ENCODE measurements around the gene MYLK.

Gene MYLK, protein sequence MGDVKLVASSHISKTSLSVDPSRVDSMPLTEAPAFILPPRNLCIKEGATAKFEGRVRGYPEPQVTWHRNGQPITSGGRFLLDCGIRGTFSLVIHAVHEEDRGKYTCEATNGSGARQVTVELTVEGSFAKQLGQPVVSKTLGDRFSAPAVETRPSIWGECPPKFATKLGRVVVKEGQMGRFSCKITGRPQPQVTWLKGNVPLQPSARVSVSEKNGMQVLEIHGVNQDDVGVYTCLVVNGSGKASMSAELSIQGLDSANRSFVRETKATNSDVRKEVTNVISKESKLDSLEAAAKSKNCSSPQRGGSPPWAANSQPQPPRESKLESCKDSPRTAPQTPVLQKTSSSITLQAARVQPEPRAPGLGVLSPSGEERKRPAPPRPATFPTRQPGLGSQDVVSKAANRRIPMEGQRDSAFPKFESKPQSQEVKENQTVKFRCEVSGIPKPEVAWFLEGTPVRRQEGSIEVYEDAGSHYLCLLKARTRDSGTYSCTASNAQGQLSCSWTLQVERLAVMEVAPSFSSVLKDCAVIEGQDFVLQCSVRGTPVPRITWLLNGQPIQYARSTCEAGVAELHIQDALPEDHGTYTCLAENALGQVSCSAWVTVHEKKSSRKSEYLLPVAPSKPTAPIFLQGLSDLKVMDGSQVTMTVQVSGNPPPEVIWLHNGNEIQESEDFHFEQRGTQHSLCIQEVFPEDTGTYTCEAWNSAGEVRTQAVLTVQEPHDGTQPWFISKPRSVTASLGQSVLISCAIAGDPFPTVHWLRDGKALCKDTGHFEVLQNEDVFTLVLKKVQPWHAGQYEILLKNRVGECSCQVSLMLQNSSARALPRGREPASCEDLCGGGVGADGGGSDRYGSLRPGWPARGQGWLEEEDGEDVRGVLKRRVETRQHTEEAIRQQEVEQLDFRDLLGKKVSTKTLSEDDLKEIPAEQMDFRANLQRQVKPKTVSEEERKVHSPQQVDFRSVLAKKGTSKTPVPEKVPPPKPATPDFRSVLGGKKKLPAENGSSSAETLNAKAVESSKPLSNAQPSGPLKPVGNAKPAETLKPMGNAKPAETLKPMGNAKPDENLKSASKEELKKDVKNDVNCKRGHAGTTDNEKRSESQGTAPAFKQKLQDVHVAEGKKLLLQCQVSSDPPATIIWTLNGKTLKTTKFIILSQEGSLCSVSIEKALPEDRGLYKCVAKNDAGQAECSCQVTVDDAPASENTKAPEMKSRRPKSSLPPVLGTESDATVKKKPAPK (N-terminal part only)

DNA sequence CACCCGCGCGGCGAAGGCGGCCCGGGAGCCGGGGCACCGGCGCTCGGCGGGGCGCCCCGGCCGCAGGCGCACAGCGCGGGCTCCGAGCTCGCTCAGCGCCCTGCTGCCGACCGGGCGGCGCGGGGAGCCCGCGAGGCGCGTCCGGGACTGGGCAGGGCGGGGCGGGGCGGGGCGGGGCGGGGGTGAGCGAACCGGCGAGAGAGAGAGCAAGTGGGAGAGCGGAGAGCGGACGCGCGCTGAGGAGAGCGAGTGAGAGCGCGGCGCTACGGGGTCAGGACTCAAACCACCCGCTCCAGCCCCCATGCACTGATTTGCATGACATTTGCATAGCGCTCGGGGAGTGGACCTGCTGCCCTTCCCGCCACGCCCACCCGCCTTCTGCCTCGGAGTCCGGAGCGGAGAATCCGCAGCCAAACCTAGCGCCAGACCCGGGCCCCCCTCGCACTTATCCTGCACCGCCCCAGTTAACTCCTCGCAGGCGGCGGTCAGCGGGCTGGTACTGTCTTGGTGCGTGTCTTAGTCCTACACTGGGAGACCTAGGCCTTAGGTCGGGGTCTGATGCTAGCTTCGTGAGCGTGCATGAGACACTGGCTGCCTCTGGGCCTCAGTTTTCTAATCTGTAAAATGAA is at the start of gene MYLK:
MYLK (minus strand) TSS at position 130 of the 629 bp plus-strand sequence. CDS start 90,491 bp downstream, outside the sequence.
- Histone ChIP-seq H3K4me1 (ENCODE audit: control insufficient read depth, insufficient read depth, low read length) (peaks cover 5% of the 10 kb centered on the region), H3K4me3 (ENCODE audit: low read length) (no peak within 1 kb of the TSS), H3K36me3 (ENCODE audit: control insufficient read depth, insufficient read depth, low read length) (no peaks in the 10 kb centered on the region), H3K9me3 (ENCODE audit: control insufficient read depth, low read length) (no peaks in the 10 kb centered on the region), H3K9ac (ENCODE audit: low read length) (no peak within 1 kb of the TSS), H3K27me3 (ENCODE audit: control insufficient read depth, insufficient read depth, low read length) (peaks cover 28% of the 10 kb centered on the region)

DNA sequence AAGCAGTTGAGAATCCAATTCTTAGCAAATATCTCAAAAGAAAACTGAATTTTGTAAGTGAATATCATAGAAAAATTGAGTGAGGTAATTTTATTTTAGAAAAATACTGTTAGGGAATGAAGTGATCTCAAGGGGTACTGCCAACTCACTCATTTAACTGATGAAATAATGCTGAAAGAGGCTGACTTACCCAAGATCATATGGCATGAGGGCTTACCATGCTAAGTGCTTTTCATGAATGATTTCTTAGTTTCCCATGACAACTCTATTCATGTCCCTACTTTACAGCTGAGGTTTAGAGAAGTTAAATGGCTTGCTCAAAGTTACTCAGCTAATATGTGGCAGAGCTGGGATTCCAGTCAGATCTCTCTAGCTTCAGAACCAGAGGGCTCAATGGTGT is 46.3 kb upstream of the MYLK start:
- H3K27me3 ChIP-seq (ENCODE audit: control insufficient read depth, insufficient read depth, low read length): no peaks in the 10 kb centered on the region
- H3K4me1 ChIP-seq (ENCODE audit: control insufficient read depth, insufficient read depth, low read length): no peaks in the 10 kb centered on the region
- no peak overlapping the region for H3K9ac ChIP-seq (ENCODE audit: low read length)
- H3K4me3 ChIP-seq (ENCODE audit: low read length): no peak overlapping the region
- H3K36me3 ChIP-seq (ENCODE audit: control insufficient read depth, insufficient read depth, low read length): no peaks in the 10 kb centered on the region
- no peaks in the 10 kb centered on the region for H3K9me3 ChIP-seq (ENCODE audit: control insufficient read depth, low read length)

DNA sequence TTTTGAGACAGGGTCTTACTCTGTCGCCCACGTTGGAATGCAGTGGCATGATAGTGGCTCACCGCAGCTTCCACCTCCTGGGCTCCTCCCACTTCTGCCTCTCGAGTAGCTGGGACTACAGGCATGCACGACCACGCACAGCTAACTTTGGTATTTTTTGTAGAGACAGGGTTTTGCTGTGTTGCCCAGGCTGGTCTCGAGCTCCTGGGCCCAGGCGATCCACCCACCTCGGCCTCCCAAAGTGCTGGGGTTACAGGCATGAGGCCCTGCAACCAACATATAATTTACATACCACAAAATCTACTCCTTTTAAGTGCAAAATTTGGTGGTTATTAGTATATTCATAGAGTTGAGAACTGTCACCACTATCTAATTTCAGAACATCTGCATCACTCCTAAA is 45.2 kb upstream of the MYLK start:
- Histone ChIP-seq H3K4me1 (ENCODE audit: control insufficient read depth, insufficient read depth, low read length) (no peaks in the 10 kb centered on the region), H3K9me3 (ENCODE audit: control insufficient read depth, low read length) (no peaks in the 10 kb centered on the region), H3K4me3 (ENCODE audit: low read length) (no peak overlapping the region), H3K27me3 (ENCODE audit: control insufficient read depth, insufficient read depth, low read length) (no peaks in the 10 kb centered on the region), H3K36me3 (ENCODE audit: control insufficient read depth, insufficient read depth, low read length) (no peaks in the 10 kb centered on the region), H3K9ac (ENCODE audit: low read length) (no peak overlapping the region)

DNA sequence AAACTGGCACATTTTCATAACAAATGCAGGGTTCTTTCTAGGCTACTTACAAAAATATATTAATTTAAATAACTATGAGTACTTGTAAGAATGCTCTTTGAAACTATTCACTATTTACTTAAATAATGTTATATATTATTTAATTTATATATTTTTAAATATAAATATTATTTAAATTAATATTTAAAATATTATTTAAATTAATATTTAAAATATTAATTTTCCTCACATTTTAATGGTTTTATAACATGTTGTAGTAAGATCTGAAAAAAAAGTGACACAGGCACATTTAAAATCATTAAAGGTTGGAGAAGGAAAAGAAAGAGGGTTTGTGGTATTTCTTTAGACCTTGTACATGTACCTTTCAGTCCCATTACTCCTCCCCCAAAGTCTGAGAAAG is 42.3 kb upstream of the MYLK start:
- Histone ChIP-seq H3K36me3 (ENCODE audit: control insufficient read depth, insufficient read depth, low read length) (no peaks in the 10 kb centered on the region), H3K27me3 (ENCODE audit: control insufficient read depth, insufficient read depth, low read length) (no peaks in the 10 kb centered on the region), H3K4me3 (ENCODE audit: low read length) (no peak overlapping the region)

DNA sequence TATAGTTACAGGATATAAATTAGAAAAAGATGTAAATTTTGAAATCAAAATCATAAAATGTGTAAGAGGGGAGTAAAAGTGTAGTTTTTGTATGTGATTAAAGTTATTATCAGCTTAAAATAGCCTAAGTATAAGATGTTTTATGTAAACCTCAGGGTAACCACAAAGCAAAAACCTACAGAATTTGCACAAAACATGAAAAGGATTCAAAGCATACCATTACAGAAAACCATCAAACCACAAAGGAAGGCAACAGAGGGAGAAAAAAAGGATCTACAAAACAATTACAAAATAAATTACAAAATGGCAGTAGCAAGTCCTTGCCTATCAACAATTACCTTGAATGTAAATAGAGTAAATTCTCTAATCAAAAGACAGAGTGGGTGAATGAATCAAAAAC is 36.7 kb upstream of the MYLK start:
- Histone ChIP-seq H3K9ac (ENCODE audit: low read length) (no peak overlapping the region), H3K27me3 (ENCODE audit: control insufficient read depth, insufficient read depth, low read length) (no peaks in the 10 kb centered on the region), H3K9me3 (ENCODE audit: control insufficient read depth, low read length) (no peaks in the 10 kb centered on the region), H3K4me1 (ENCODE audit: control insufficient read depth, insufficient read depth, low read length) (no peaks in the 10 kb centered on the region), H3K36me3 (ENCODE audit: control insufficient read depth, insufficient read depth, low read length) (no peaks in the 10 kb centered on the region), H3K4me3 (ENCODE audit: low read length) (no peak overlapping the region)

More for the DNA sequence above, 42.3 kb upstream of the MYLK start:
- Histone ChIP-seq H3K4me1 (ENCODE audit: control insufficient read depth, insufficient read depth, low read length) (no peaks in the 10 kb centered on the region), H3K9me3 (ENCODE audit: control insufficient read depth, low read length) (no peaks in the 10 kb centered on the region), H3K9ac (ENCODE audit: low read length) (no peak overlapping the region)

DNA sequence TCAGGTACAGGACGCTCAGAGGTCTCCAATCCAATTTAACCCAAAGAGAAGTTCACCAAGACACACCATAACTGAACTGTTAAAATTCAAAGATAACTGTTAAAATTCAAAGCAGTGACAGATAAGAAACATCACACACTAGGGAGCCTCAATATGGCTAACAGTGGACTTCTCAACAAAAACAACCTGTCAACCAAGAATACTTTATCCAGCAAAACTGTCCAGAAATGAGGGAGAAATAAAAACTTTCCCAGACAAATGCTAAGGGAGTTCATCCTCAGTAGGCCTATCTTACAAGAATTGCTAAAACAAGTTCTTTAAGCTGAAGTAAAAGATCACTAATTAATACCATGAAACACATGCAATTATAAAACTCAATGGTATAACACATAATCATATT is 36.3 kb upstream of the MYLK start:
- H3K4me1 ChIP-seq (ENCODE audit: control insufficient read depth, insufficient read depth, low read length): no peaks in the 10 kb centered on the region
- no peaks in the 10 kb centered on the region for H3K36me3 ChIP-seq (ENCODE audit: control insufficient read depth, insufficient read depth, low read length)
- no peak overlapping the region for H3K4me3 ChIP-seq (ENCODE audit: low read length)
- no peak overlapping the region for H3K9ac ChIP-seq (ENCODE audit: low read length)
- H3K27me3 ChIP-seq (ENCODE audit: control insufficient read depth, insufficient read depth, low read length): no peaks in the 10 kb centered on the region
- no peaks in the 10 kb centered on the region for H3K9me3 ChIP-seq (ENCODE audit: control insufficient read depth, low read length)

DNA sequence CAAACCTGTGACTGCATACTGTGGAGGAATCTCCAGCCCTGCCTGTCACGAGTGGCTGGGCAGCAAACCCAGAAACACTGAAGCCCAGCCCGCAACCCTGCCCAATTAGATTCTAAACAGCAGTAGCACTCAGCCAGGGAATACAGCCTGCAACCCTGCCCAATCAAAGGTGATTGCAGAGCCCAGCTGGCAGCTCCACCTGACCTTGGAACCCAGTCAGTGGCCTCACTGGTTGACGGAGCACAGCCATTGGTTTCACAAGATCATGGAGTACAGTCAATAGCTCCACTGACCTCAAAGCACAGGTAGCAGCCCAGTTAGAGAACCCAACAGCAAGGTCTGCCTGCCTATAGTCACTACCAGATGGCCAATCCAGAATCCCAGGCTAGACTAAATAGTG is 35.2 kb upstream of the MYLK start:
- H3K4me3 ChIP-seq (ENCODE audit: low read length): no peak overlapping the region
- H3K9me3 ChIP-seq (ENCODE audit: control insufficient read depth, low read length): no peaks in the 10 kb centered on the region
- H3K9ac ChIP-seq (ENCODE audit: low read length): no peak overlapping the region
- H3K27me3 ChIP-seq (ENCODE audit: control insufficient read depth, insufficient read depth, low read length): no peaks in the 10 kb centered on the region
- H3K4me1 ChIP-seq (ENCODE audit: control insufficient read depth, insufficient read depth, low read length): no peaks in the 10 kb centered on the region
- H3K36me3 ChIP-seq (ENCODE audit: control insufficient read depth, insufficient read depth, low read length): no peaks in the 10 kb centered on the region

DNA sequence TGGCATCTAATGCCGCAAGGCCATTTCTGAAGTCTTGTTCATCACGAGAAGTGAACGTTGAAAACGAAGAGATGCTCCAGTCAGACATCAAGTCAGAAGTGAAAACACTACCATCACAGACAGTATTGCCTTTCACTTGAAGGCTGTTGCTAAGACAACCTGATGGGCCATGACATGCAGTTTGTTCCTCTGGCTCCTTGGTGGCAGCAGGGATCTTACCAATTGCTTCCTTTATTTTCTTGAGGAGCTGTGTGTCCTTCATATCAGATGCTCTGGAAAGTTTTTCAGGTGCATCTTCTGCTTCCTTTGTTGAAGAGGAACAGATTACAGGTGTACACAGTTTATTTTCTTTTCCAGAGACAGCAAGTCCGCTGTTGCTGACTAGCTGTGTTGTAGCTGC is 30.7 kb upstream of the MYLK start:
- H3K27me3 ChIP-seq (ENCODE audit: control insufficient read depth, insufficient read depth, low read length): no peaks in the 10 kb centered on the region
- no peak overlapping the region for H3K9ac ChIP-seq (ENCODE audit: low read length)
- H3K4me3 ChIP-seq (ENCODE audit: low read length): no peak overlapping the region
- no peaks in the 10 kb centered on the region for H3K36me3 ChIP-seq (ENCODE audit: control insufficient read depth, insufficient read depth, low read length)
- H3K4me1 ChIP-seq (ENCODE audit: control insufficient read depth, insufficient read depth, low read length): no peaks in the 10 kb centered on the region
- H3K9me3 ChIP-seq (ENCODE audit: control insufficient read depth, low read length): no peaks in the 10 kb centered on the region

DNA sequence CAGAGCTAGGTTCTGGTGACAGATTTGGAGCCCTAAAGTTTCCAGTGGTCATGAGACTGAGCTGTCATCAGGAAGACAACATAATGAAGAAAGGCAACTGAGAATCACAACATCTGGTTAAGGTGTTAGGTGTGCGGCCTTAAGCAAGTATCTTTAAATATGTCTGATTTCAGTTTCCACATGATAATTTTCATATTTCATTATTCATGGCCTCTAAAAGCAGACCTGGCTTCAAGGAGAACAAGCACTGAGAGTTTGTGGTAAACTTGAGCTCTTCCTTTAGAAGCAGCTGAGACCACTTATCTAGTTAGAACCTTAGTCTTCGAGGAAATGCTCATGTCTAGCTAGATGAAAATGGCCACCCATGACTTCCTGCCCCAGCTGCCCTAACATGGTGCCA is 25.7 kb upstream of the MYLK start:
- Histone ChIP-seq H3K4me3 (ENCODE audit: low read length) (no peak overlapping the region), H3K9me3 (ENCODE audit: control insufficient read depth, low read length) (no peaks in the 10 kb centered on the region), H3K27me3 (ENCODE audit: control insufficient read depth, insufficient read depth, low read length) (no peaks in the 10 kb centered on the region), H3K9ac (ENCODE audit: low read length) (no peak overlapping the region), H3K36me3 (ENCODE audit: control insufficient read depth, insufficient read depth, low read length) (no peaks in the 10 kb centered on the region), H3K4me1 (ENCODE audit: control insufficient read depth, insufficient read depth, low read length) (no peaks in the 10 kb centered on the region)

DNA sequence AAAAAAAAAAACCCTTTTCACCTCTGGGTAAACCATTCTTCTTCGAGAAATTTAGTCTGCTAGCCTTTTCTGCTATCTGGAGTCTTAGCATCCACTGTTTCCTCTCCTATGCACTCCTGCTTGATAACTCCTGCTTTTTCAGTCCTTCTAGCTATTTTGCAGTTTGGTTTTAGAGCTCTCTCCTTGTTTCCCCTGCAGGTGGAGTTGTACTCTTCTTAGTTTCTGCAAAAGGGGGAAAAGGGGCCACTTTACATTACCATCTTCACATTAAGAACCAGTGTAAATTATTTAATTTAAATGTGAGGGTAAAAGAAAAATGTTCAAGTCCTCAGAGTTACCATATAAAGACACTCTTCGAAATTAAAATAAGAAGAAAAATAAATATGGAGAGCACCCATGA is 23.6 kb upstream of the MYLK start:
- Histone ChIP-seq H3K27me3 (ENCODE audit: control insufficient read depth, insufficient read depth, low read length) (no peaks in the 10 kb centered on the region), H3K36me3 (ENCODE audit: control insufficient read depth, insufficient read depth, low read length) (no peaks in the 10 kb centered on the region), H3K9me3 (ENCODE audit: control insufficient read depth, low read length) (no peaks in the 10 kb centered on the region), H3K4me3 (ENCODE audit: low read length) (no peak overlapping the region), H3K9ac (ENCODE audit: low read length) (no peak overlapping the region), H3K4me1 (ENCODE audit: control insufficient read depth, insufficient read depth, low read length) (no peaks in the 10 kb centered on the region)

DNA sequence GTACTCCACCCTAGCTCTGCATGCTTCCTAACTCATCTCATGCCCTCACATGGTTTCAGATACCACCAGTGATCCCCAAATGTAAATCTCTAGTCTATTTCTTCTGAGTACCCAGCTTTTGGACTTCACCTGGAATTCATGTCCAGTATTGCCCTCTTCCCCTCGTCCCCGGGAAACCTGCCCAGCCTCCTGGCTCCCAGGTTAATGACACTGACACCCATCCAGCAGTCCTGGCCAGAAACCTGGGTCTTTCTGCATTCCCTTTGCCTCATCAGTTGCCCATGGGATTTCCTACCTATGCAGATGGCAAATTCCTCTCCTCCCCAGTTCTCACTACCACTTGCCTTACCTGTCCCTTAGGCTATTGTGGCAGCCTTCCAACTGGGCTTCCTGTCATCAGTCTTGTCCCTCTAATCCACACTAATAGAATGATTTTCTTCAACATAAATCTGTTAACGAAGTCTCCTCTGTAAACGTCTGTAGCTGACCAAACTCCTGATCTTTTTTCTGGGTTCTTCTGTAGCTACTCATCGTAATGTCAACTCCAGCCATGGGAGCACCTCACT is 15.3 kb upstream of the MYLK start:
- Histone ChIP-seq H3K36me3 (ENCODE audit: control insufficient read depth, insufficient read depth, low read length) (no peaks in the 10 kb centered on the region), H3K9ac (ENCODE audit: low read length) (no peak overlapping the region), H3K4me1 (ENCODE audit: control insufficient read depth, insufficient read depth, low read length) (no peaks in the 10 kb centered on the region), H3K9me3 (ENCODE audit: control insufficient read depth, low read length) (no peaks in the 10 kb centered on the region), H3K27me3 (ENCODE audit: control insufficient read depth, insufficient read depth, low read length) (no peaks in the 10 kb centered on the region), H3K4me3 (ENCODE audit: low read length) (no peak overlapping the region)
